ENCODE data around the gene GCM1. TPM values are rescaled to one million over a fixed set of nuclear protein-coding genes. Genes with fewer than 3 reads are reported as not detected.

Gene GCM1
- total and polyA plus RNA-seq, 12 donors = 0.01 TPM; not detected in 11

- Histone ChIP-seq H3K27me3 (no peaks in the 10 kb centered on the region), H3K4me3 (no peak overlapping the region), H3K4me1 (peaks cover 0 to 15% (median 10%) of the 10 kb centered on the region in 9 donors), H3K27ac (no peak overlapping the region), H3K36me3 (no peaks in the 10 kb centered on the region), H3K9me3 (no peaks in the 10 kb centered on the region)
- intact Hi-C loops (cut with DNase I) = no loop called here
- DNase-seq (no peak), ATAC-seq (no peak)
- no peak for TF ChIP-seq CTCF (IDR thresholded peaks at IDR 0.05)
Observed at GRCh38 chr6:53189554-53189953, 40.9 kb upstream of the GCM1 start.

GRCh38 chr6:53188833-53189232 is 40.2 kb upstream of the GCM1 start:
- H3K9me3 ChIP-seq = no peaks in the 10 kb centered on the region
- WGBS, 2 donors = 84 to 90% methylated on average over 2 of the region's 2 CpGs
- no peak overlapping the region for H3K27ac ChIP-seq
- DNase-seq (no peak), ATAC-seq (no peak)
- no peaks in the 10 kb centered on the region for H3K27me3 ChIP-seq
- no peak overlapping the region for H3K4me3 ChIP-seq
- intact Hi-C loops (cut with DNase I) = no loop called here
- no peaks in the 10 kb centered on the region for H3K36me3 ChIP-seq
- TF ChIP-seq CTCF (IDR thresholded peaks at IDR 0.05) = no peak
- H3K4me1 ChIP-seq = peaks cover 0 to 15% (median 10%) of the 10 kb centered on the region in 9 donors

- intact Hi-C loops (cut with DNase I) = no loop called here
- Histone ChIP-seq H3K27ac (peak overlapping the region in 2 of 10 donors; percentile 6 to 57), H3K27me3 (no peaks in the 10 kb centered on the region), H3K36me3 (no peaks in the 10 kb centered on the region), H3K4me1 (peaks cover 0 to 5% (median 0%) of the 10 kb centered on the region in 9 donors), H3K4me3 (no peak overlapping the region), H3K9me3 (no peaks in the 10 kb centered on the region)
- no peak for TF ChIP-seq CTCF (IDR thresholded peaks at IDR 0.05)
- whole genome bisulfite sequencing, 2 donors = 94 to 98% methylated on average over 5 of the region's 5 CpGs
- ATAC-seq (no peak), DNase-seq (no peak)
Observed at GRCh38 chr6:53180678-53181077, 32.0 kb upstream of the GCM1 start.

GRCh38 chr6:53179961-53180651 is 31.5 kb upstream of the GCM1 start:
- H3K4me1 ChIP-seq = peaks cover 0 to 10% (median 0%) of the 10 kb centered on the region in 9 donors
- ATAC-seq (peak in 7 of 8 donors; percentile 33 to 79 (median 58)), DNase-seq (peak; percentile 25 to 53)
- H3K27me3 ChIP-seq = no peaks in the 10 kb centered on the region
- no peak overlapping the region for H3K4me3 ChIP-seq
- peak overlapping the region in 6 of 10 donors; percentile 7 to 57 (median 26) for H3K27ac ChIP-seq
- intact Hi-C loops (cut with DNase I) = loop anchor here in 6 of 10 donors (5.0 to 10.0 kb wide), 8 partner anchors 72 to 545 kb away; no protein-coding TSS in a partner anchor
- no peak for TF ChIP-seq CTCF (IDR thresholded peaks at IDR 0.05)
- H3K9me3 ChIP-seq = no peaks in the 10 kb centered on the region
- WGBS, 2 donors = 46 to 48% methylated on average over 8 of the region's 8 CpGs
- no peaks in the 10 kb centered on the region for H3K36me3 ChIP-seq

All from heart right ventricle (tissue), 16 donors.